ENCODE results near the gene PIK3CG.
A peak's percentile ranks its signal among the peaks of the same experiment; 100 is the strongest.
"Not testable (repeated sequence)": the region's sequence is repeated elsewhere in the genome, so short reads cannot be mapped to it uniquely, and the experiment has no call there.

The PIK3CG gene

GRCh38 chr7:106944035-106944665, 79.1 kb downstream of the PIK3CG start:
- DNase-seq = no peak

DNA sequence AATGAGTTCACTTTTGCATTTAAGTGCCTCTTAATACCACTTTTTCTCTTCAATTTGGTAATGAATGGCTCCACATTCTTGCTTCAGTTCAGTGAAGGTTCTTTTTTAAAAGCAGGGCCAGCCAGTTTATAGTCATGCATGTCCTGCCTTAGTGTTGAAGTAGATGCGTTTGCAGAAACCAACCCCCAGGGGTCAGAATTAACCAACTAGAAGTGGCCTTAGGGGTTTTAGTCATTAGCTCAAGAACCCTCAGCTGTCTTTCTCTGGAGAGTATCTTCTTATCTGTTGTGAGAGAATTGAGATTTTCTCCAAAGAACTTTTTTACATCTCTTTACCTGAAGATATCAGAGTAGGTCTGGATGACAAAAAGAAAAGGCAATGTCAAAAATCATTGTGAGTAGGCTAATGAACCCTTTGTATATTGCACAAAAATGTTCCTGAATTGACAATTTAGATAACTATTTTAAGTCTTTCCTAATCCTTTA, 82.2 kb downstream of the PIK3CG start:
- DNase-seq = peak; percentile 68 to 84

DNA sequence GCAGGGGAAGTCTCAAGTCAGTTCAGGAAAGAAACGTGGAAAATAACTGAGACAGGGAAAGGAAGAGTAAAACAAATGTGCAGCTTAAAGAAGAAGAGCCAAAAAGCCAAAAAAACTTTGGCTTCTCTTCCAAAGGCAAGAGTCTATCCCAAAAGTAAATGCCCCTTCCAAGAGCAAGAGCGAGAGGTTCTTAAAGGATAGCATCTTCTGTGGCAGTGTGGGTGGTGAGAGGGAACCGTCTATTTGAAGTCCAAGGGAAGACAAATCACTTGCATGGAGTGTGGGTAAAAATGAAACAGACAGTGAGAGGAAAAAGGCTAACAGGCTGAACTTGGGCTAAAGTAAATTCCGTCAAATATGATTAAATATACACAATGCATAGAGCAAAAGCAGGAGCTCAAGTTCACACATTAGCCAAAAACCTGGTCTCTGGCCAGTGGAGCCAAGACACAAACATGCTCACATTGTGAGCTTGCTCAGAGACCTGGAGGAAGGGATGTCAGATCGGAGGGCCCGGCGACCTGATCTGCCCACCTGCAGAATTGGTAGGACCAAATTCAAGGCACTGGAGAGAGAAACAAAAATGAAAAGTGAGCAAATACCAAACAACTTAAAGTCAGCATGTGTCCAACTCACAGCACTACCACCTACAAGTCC, 87.0 kb downstream of the PIK3CG start:
- DNase-seq = no peak

GRCh38 chr7:106952658-106953231, 87.7 kb downstream of the PIK3CG start:
- no peak for DNase-seq

- no peak for DNase-seq
These were observed 89.8 kb downstream of the PIK3CG start for GRCh38 chr7:106954840-106955239.

DNA sequence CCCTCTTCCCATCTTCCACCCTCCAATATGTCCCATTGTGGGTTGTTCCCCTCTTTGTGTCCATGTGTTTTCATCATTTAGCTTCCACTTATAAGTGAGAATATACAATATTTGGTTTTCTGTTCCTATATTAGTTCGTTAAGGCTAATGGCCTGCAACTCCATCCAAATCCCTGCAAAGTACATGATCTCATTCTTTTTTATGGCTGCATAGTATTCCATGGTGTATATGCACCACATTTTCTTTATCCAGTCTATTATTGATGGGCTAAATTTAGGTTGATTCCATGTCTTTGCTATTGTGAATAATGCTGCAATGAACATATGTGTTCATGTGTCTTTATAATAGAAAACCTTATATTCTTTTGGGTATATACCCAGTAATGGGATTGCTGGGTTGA, 90.8 kb downstream of the PIK3CG start:
- DNase-seq = not testable (repeated sequence)

Data from NCI-H524 (cell line).